ENCODE measurements around the gene SAMD4B. TPM values are rescaled to one million over a fixed set of nuclear protein-coding genes. Genes with fewer than 3 reads are reported as not detected.

SAMD4B gene
- total and polyA plus RNA-seq, 2 experiments from 2014 or later, result 54.8 to 61.0 TPM

DNA sequence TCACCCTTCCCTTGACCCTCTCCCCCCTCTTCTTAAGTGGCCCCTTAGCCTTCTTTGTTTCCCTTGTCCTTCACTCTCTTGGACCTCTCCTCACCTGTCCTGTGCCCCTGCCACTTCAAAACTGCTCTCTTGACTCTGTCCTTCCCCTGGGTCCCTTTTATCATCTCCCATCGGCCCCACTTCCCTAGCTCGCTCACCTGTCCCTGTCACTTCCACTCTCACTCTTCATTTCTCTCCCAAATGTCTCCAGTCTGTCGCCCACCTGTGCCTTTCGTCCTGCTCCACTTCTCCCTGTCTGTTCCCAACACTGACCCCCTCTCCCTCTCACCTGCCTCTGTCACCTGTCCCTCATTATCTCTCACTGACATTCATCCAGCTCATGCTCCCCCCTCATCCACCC, 45.3 kb upstream of the SAMD4B start:
- no peaks in the 10 kb centered on the region for H3K9me3 ChIP-seq (ENCODE audit: low read depth)
- no peaks in the 10 kb centered on the region for H3K36me3 ChIP-seq (replicated peaks; ENCODE audit: insufficient read depth, low read depth)
- TF ChIP-seq EZH2phosphoT487 (IDR thresholded peaks at IDR 0.05; ENCODE audit: low read depth, severe bottlenecking, unreplicated experiment), result no peak
- TF ChIP-seq, protein P1, sequence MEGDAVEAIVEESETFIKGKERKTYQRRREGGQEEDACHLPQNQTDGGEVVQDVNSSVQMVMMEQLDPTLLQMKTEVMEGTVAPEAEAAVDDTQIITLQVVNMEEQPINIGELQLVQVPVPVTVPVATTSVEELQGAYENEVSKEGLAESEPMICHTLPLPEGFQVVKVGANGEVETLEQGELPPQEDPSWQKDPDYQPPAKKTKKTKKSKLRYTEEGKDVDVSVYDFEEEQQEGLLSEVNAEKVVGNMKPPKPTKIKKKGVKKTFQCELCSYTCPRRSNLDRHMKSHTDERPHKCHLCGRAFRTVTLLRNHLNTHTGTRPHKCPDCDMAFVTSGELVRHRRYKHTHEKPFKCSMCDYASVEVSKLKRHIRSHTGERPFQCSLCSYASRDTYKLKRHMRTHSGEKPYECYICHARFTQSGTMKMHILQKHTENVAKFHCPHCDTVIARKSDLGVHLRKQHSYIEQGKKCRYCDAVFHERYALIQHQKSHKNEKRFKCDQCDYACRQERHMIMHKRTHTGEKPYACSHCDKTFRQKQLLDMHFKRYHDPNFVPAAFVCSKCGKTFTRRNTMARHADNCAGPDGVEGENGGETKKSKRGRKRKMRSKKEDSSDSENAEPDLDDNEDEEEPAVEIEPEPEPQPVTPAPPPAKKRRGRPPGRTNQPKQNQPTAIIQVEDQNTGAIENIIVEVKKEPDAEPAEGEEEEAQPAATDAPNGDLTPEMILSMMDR (IDR thresholded peaks at IDR 0.05; ENCODE audit: poor library complexity), result no peak
- TF ChIP-seq EZH2 (IDR thresholded peaks at IDR 0.05; ENCODE audit: borderline replicate concordance), result no peak
- H4K20me1 ChIP-seq (ENCODE audit: insufficient read depth, poor library complexity, severe bottlenecking), result no peaks in the 10 kb centered on the region
- no peak overlapping the region for H3K4me3 ChIP-seq
- WGBS (ENCODE audit: low lambda C conversion rate, missing lambda C conversion rate), result 96% methylated on average over 4 of the region's 4 CpGs
- H3K27ac ChIP-seq, result no peak overlapping the region
- no peaks in the 10 kb centered on the region for H3K79me2 ChIP-seq
- H3K9me2 ChIP-seq (replicated peaks; ENCODE audit: insufficient read depth), result no peaks in the 10 kb centered on the region
- H3K27me3 ChIP-seq, result no peaks in the 10 kb centered on the region
- no peak overlapping the region for H2AFZ ChIP-seq
- H3K4me2 ChIP-seq, result no peak overlapping the region
- no peak for DNase-seq (ENCODE audit: low spot score)
- H3K4me1 ChIP-seq (ENCODE audit: insufficient read depth), result no peaks in the 10 kb centered on the region

GRCh38 chr19:39297931-39298634, 44.1 kb upstream of the SAMD4B start:
- no peak overlapping the region for H3K4me3 ChIP-seq
- no peaks in the 10 kb centered on the region for H3K27me3 ChIP-seq
- no peak overlapping the region for H2AFZ ChIP-seq
- H3K36me3 ChIP-seq (replicated peaks; ENCODE audit: insufficient read depth, low read depth), result no peaks in the 10 kb centered on the region
- 77% methylated on average over 16 of the region's 17 CpGs for WGBS (ENCODE audit: low lambda C conversion rate, missing lambda C conversion rate)
- no peak overlapping the region for H3K4me2 ChIP-seq
- TF ChIP-seq EZH2phosphoT487 (IDR thresholded peaks at IDR 0.05; ENCODE audit: low read depth, severe bottlenecking, unreplicated experiment), result no peak
- TF ChIP-seq EZH2 (IDR thresholded peaks at IDR 0.05; ENCODE audit: borderline replicate concordance), result no peak
- TF ChIP-seq, protein P1 (IDR thresholded peaks at IDR 0.05; ENCODE audit: poor library complexity), result no peak
- H4K20me1 ChIP-seq (ENCODE audit: insufficient read depth, poor library complexity, severe bottlenecking), result no peaks in the 10 kb centered on the region
- no peak overlapping the region for H3K27ac ChIP-seq
- no peaks in the 10 kb centered on the region for H3K9me2 ChIP-seq (replicated peaks; ENCODE audit: insufficient read depth)
- H3K4me1 ChIP-seq (ENCODE audit: insufficient read depth), result no peaks in the 10 kb centered on the region
- no peaks in the 10 kb centered on the region for H3K79me2 ChIP-seq
- no peaks in the 10 kb centered on the region for H3K9me3 ChIP-seq (ENCODE audit: low read depth)
- no peak for DNase-seq (ENCODE audit: low spot score)

- Histone ChIP-seq H3K79me2 (no peaks in the 10 kb centered on the region), H3K27ac (no peak overlapping the region), H4K20me1 (ENCODE audit: insufficient read depth, poor library complexity, severe bottlenecking) (no peaks in the 10 kb centered on the region), H3K36me3 (replicated peaks; ENCODE audit: insufficient read depth, low read depth) (no peaks in the 10 kb centered on the region), H3K27me3 (no peaks in the 10 kb centered on the region), H2AFZ (no peak overlapping the region), H3K9me3 (ENCODE audit: low read depth) (no peaks in the 10 kb centered on the region), H3K9me2 (replicated peaks; ENCODE audit: insufficient read depth) (no peaks in the 10 kb centered on the region), H3K4me2 (no peak overlapping the region), H3K4me1 (ENCODE audit: insufficient read depth) (peaks cover 9% of the 10 kb centered on the region), H3K4me3 (no peak overlapping the region)
- TF ChIP-seq, protein P1 (IDR thresholded peaks at IDR 0.05; ENCODE audit: poor library complexity), result no peak
- TF ChIP-seq EZH2 (IDR thresholded peaks at IDR 0.05; ENCODE audit: borderline replicate concordance) (no peak), EZH2phosphoT487 (IDR thresholded peaks at IDR 0.05; ENCODE audit: low read depth, severe bottlenecking, unreplicated experiment) (no peak)
- WGBS (ENCODE audit: low lambda C conversion rate, missing lambda C conversion rate), result 93% methylated on average over 9 of the region's 9 CpGs
- DNase-seq (ENCODE audit: low spot score), result no peak
Measured at GRCh38 chr19:39299404-39299803, 42.8 kb upstream of the SAMD4B start.

Measured in hepatocyte (in vitro differentiated cells).